Suprapubic skin (tissue), 4 donors: ENCODE measurements around the gene APLNR.

Experiments
- CTCF ChIP-seq, 2 donors: fragments of 200-600 bp in 1 of 2; fragments of 450-650 bp in 1 of 2; sonication (generic) in 1 of 2; IDR thresholded peaks; one replicate each; pipeline ENCODE4 v1.5.1; 2016 to 2019; ENCODE audit warnings: antibody characterized with exemption in 2 of 2, mild to moderate bottlenecking in 1 of 2, moderate library complexity in 1 of 2
- EP300 ChIP-seq: sonication (generic); formaldehyde crosslinking; IDR thresholded peaks from one replicate; pipeline ENCODE4 v1.6.1; 2017; ENCODE audit warnings: antibody characterized with exemption
- POLR2A ChIP-seq, 2 donors: fragments of 450-650 bp; IDR thresholded peaks; one replicate each; pipeline ENCODE4 v1.6.1; 2017; ENCODE audit warnings: antibody characterized with exemption in 2 of 2, mild to moderate bottlenecking in 2 of 2, moderate library complexity in 2 of 2
- POLR2AphosphoS5 ChIP-seq, 3 donors: sonication (generic); formaldehyde crosslinking; IDR thresholded peaks; one replicate each; pipeline ENCODE4 v1.6.1; 2017; ENCODE audit warnings: antibody characterized with exemption in 3 of 3

GRCh38 chr11:57266157-57266556 lies 29.1 kb upstream of the APLNR start:
- no peak for TF ChIP-seq CTCF (IDR thresholded peaks at IDR 0.05)
- no peak for TF ChIP-seq POLR2A (IDR thresholded peaks at IDR 0.05)
- TF ChIP-seq EP300, result no peak
- no peak for TF ChIP-seq POLR2AphosphoS5 (IDR thresholded peaks at IDR 0.05)
